Measurements from ENCODE around the gene EIF2B5.
A peak's percentile ranks its signal among the peaks of the same experiment; 100 is the strongest.

Gene EIF2B5

GRCh38 chr3:184135149-184135910, at the start of gene EIF2B5:
EIF2B5 (plus strand) TSS chr3:184135358; CDS start chr3:184135386, 28 bp downstream.
- TF ChIP-seq CTCF (IDR thresholded peaks at IDR 0.05) = no peak

GRCh38 chr3:184085389-184085852, 49.7 kb upstream of the EIF2B5 start:
- Histone ChIP-seq H3K27ac (no peak overlapping the region), H3K4me3 (no peak overlapping the region)
- no peak for TF ChIP-seq CTCF (IDR thresholded peaks at IDR 0.05)
- DNase-seq (ENCODE audit: low spot score) = no peak

More at GRCh38 chr3:184135149-184135910, at the start of gene EIF2B5:
- peak within 1 kb of the TSS; percentile 81 for H3K4me3 ChIP-seq
- H3K27ac ChIP-seq = peak within 1 kb of the TSS; percentile 77 to 95
- peak; percentile 88 for DNase-seq (ENCODE audit: low spot score)

GRCh38 chr3:184092199-184092598, 43.0 kb upstream of the EIF2B5 start:
- no peak overlapping the region for H3K4me3 ChIP-seq
- no peak for DNase-seq (ENCODE audit: low spot score)
- TF ChIP-seq CTCF (IDR thresholded peaks at IDR 0.05) = no peak
- no peak overlapping the region for H3K27ac ChIP-seq

GRCh38 chr3:184096811-184097383, 38.3 kb upstream of the EIF2B5 start, which contains the start of gene HTR3E:
HTR3E (plus strand) TSS chr3:184097064; CDS start chr3:184097530, 466 bp downstream.
- no peak within 1 kb of the TSS for H3K4me3 ChIP-seq
- no peak for TF ChIP-seq CTCF (IDR thresholded peaks at IDR 0.05)
- no peak for DNase-seq (ENCODE audit: low spot score)

GRCh38 chr3:184097556-184097955, 37.6 kb upstream of the EIF2B5 start:
- TF ChIP-seq CTCF (IDR thresholded peaks at IDR 0.05) = no peak
- DNase-seq (ENCODE audit: low spot score) = no peak
- Histone ChIP-seq H3K4me3 (no peak overlapping the region), H3K27ac (no peak overlapping the region)

More at GRCh38 chr3:184096811-184097383, 38.3 kb upstream of the EIF2B5 start, which contains the start of gene HTR3E:
- no peak within 1 kb of the TSS for H3K27ac ChIP-seq

- Histone ChIP-seq H3K27ac (no peak overlapping the region), H3K4me3 (no peak overlapping the region)
- no peak for TF ChIP-seq CTCF (IDR thresholded peaks at IDR 0.05)
- no peak for DNase-seq (ENCODE audit: low spot score)
These were observed 35.1 kb upstream of the EIF2B5 start for GRCh38 chr3:184099806-184100686.

All from coronary artery (tissue), 2 donors.